ENCODE results near the gene JHY. TPM values are rescaled to one million over a fixed set of nuclear protein-coding genes. Genes with fewer than 3 reads are reported as not detected.

Gene JHY
- polyA plus RNA-seq, 1 of the 3 experiments (the other 2 are of a cell fraction) = 2.9 TPM

DNA sequence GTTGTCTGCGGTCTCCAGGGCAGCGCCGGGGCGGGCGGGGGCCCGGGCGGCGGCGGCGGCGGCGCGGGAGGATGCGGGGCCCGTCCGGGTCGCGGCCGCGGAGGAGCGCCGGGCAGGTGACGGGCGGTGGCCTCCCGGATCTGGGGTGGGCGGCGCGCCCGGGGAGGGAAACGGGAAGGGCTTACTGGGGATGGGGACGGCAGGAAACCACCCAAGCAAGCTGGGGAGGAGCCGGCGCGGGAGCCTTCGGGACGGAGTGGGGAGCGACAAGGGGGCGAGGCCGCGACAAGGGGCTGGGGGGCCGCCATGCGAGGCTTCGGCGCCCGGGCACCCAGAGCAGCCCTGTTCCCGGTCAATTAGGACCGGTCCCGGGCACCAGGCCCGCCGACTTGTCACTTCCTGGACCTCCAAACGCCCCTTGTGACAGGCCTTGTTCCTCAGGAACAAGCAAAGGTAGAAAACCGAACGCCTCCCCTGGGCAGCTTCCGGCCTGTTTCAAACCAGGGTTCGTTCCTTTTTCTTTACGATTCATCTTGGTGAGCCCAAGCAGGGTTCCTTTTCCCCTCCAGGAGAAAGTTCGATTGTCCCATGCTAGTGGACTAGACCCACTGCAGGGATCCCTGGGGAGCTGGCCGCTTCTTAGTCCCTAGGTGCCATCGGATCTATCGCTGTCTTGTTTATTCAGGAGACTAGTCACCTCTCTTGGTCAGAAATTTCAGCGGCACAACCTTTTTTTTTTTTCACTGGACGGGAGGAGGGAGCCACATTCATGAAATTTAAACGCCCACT, 492 bp downstream of the JHY start:
- no peaks in the 10 kb centered on the region for H4K20me1 ChIP-seq (ENCODE audit: insufficient read depth)
- CTCF ChIA-PET = interaction anchor here (0.5 to 5.6 kb wide), 6 partner anchors 11 to 304 kb away, joined by 3 to 33 read pairs (median 4); no protein-coding TSS in a partner anchor
- peaks cover 11 to 12% of the 10 kb centered on the region in 2 experiments for H3K36me3 ChIP-seq (replicated peaks in 1 of 2; ENCODE audit: control insufficient read depth in 1 of 2, insufficient read depth in 2 of 2, low read length in 1 of 2)
- H3K4me2 ChIP-seq = peak overlapping the region; percentile 90
- peaks cover 8% of the 10 kb centered on the region; the same call in 1 of the 2 replicates for H3K79me2 ChIP-seq (ENCODE audit: insufficient read depth)
- H3K4me1 ChIP-seq (ENCODE audit: control insufficient read depth in 1 of 2, insufficient read depth in 2 of 2, low read depth in 1 of 2, low read length in 1 of 2) = peaks cover 3 to 10% of the 10 kb centered on the region in 2 experiments; a peak in 3 of 4 replicates
- POLR2A ChIA-PET = interaction anchor here (0.6 to 0.8 kb wide), 4 partner anchors 16 to 179 kb away, joined by 3 to 4 read pairs (median 4); no protein-coding TSS in a partner anchor
- peak overlapping the region; percentile 85 to 87 for H3K27ac ChIP-seq (ENCODE audit: low read depth in 2 of 2, low read length in 1 of 2)
- no peaks in the 10 kb centered on the region for H3K9me2 ChIP-seq
- H3F3A ChIP-seq (replicated peaks; ENCODE audit: insufficient read depth) = peaks cover 10% of the 10 kb centered on the region
- H3K9ac ChIP-seq = peak overlapping the region; percentile 85
- TF ChIP-seq RFX5 (IDR thresholded peaks at IDR 0.05; ENCODE audit: low read length) (no peak), TCF12 (IDR thresholded peaks at IDR 0.05) (no peak), MXI1 (IDR thresholded peaks at IDR 0.05; ENCODE audit: low read depth, low read length) (peak; percentile 18; the same call in 1 of the 2 replicates), PBX3 (IDR thresholded peaks at IDR 0.05) (no peak), ELF1 (IDR thresholded peaks at IDR 0.05) (peak; percentile 52; the same call in 1 of the 2 replicates), IRF3 (IDR thresholded peaks at IDR 0.05; ENCODE audit: low read depth, low read length) (no peak), EZH2phosphoT487 (IDR thresholded peaks at IDR 0.05; ENCODE audit: borderline replicate concordance, low read depth) (no peak), JUND (IDR thresholded peaks at IDR 0.05) (0 out of 2 replicates have a peak, but pooled peaks have one; percentile 12), REST (IDR thresholded peaks at IDR 0.05; ENCODE audit: low read depth, low read length) (0 out of 2 replicates have a peak, but pooled peaks have one; percentile 5), SIN3A (IDR thresholded peaks at IDR 0.05; ENCODE audit: borderline replicate concordance, low read depth, low read length) (0 out of 2 replicates have a peak, but pooled peaks have one; percentile 15)
- TF ChIP-seq, protein P1, sequence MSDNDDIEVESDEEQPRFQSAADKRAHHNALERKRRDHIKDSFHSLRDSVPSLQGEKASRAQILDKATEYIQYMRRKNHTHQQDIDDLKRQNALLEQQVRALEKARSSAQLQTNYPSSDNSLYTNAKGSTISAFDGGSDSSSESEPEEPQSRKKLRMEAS (IDR thresholded peaks at IDR 0.05; ENCODE audit: low read depth) = 0 out of 2 replicates have a peak, but pooled peaks have one; percentile 21
- H3K4me3 ChIP-seq (ENCODE audit: low read depth in 2 of 2, low read length in 1 of 2) = peak overlapping the region; percentile 67 to 76
- peak overlapping the region; percentile 68 for H2AFZ ChIP-seq (ENCODE audit: low read depth)
- 6% methylated on average over 24 of the region's 63 CpGs for WGBS (ENCODE audit: low lambda C conversion rate)
- no peaks in the 10 kb centered on the region for H3K27me3 ChIP-seq (ENCODE audit: insufficient read depth)
- H3K9me3 ChIP-seq = no peaks in the 10 kb centered on the region
- peak; percentile 86 for DNase-seq

Measured in SK-N-SH (cell line).